GM23248 (cell line): ENCODE data around the gene MACC1. TPM values are rescaled to one million over a fixed set of nuclear protein-coding genes. Genes with fewer than 3 reads are reported as not detected.
A peak's percentile ranks its signal among the peaks of the same experiment; 100 is the strongest.
"Not testable (repeated sequence)": the region's sequence is repeated elsewhere in the genome, so short reads cannot be mapped to it uniquely, and the experiment has no call there.

ENCODE experiments used
- DNase-seq: peaks from one replicate; pipeline ENCODE4 v3.0.0-alpha.2; 2015
- H2AFZ ChIP-seq: fragments of 200-600 bp; sonication (generic); 2 replicates; pipeline ENCODE4 v1.6.1; 2016; ENCODE audit warnings: antibody characterized with exemption
- H3F3A ChIP-seq: fragments of 200-600 bp; sonication (generic); 2 replicates; pipeline ENCODE4 v1.6.1; 2016; ENCODE audit warnings: mild to moderate bottlenecking, antibody characterized with exemption, mixed run types; ENCODE audit not compliant: insufficient read depth
- H3K27ac ChIP-seq: fragments of 200-600 bp; sonication (generic); 2 replicates; pipeline ENCODE4 v1.5.1; 2016; ENCODE audit warnings: mild to moderate bottlenecking
- H3K27me3 ChIP-seq: fragments of 200-600 bp; sonication (generic); replicated peaks from 2 replicates; pipeline ENCODE4 v1.6.1; 2016; ENCODE audit warnings: mild to moderate bottlenecking; ENCODE audit not compliant: insufficient read depth
- H3K36me3 ChIP-seq: fragments of 200-600 bp; sonication (generic); 2 replicates; pipeline ENCODE4 v1.6.1; 2016; ENCODE audit warnings: low read depth, mild to moderate bottlenecking
- H3K4me1 ChIP-seq: fragments of 200-600 bp; sonication (generic); 2 replicates; pipeline ENCODE4 v1.6.1; 2016; ENCODE audit warnings: mild to moderate bottlenecking; ENCODE audit not compliant: insufficient read depth
- H3K4me2 ChIP-seq: fragments of 200-600 bp; sonication (generic); one replicate; pipeline ENCODE4 v1.6.1; 2016; ENCODE audit warnings: mild to moderate bottlenecking; ENCODE audit not compliant: unreplicated experiment
- H3K4me3 ChIP-seq: fragments of 200-600 bp; sonication (generic); 2 replicates; pipeline ENCODE4 v1.5.1; 2016; ENCODE audit warnings: mild to moderate bottlenecking
- H3K79me2 ChIP-seq: fragments of 200-600 bp; sonication (generic); 2 replicates; pipeline ENCODE4 v1.6.1; 2016; ENCODE audit warnings: mild to moderate bottlenecking; ENCODE audit not compliant: insufficient read depth
- H3K9ac ChIP-seq: fragments of 200-600 bp; sonication (generic); 2 replicates; pipeline ENCODE4 v1.6.1; 2016; ENCODE audit warnings: mild to moderate bottlenecking
- H3K9me2 ChIP-seq: fragments of 200-600 bp; sonication (generic); 2 replicates; pipeline ENCODE4 v1.6.1; 2016; ENCODE audit warnings: mixed run types, mild to moderate bottlenecking, moderate library complexity; ENCODE audit not compliant: insufficient read depth
- H3K9me3 ChIP-seq: fragments of 200-600 bp; sonication (generic); one replicate; pipeline ENCODE4 v1.6.1; 2017; ENCODE audit warnings: low read depth
- H4K20me1 ChIP-seq: fragments of 200-600 bp; sonication (generic); 2 replicates; pipeline ENCODE4 v1.6.0; 2016; ENCODE audit not compliant: insufficient read depth
- EZH2 ChIP-seq: fragments of 200-600 bp; sonication (generic); IDR thresholded peaks from 2 replicates; pipeline ENCODE4 v1.6.1; 2018; ENCODE audit warnings: antibody characterized with exemption, mild to moderate bottlenecking; ENCODE audit not compliant: insufficient read depth, poor library complexity, severe bottlenecking
- EZH2phosphoT487 ChIP-seq: fragments of 200-600 bp; sonication (generic); IDR thresholded peaks from 2 replicates; pipeline ENCODE4 v1.6.1; 2018; ENCODE audit warnings: antibody characterized with exemption, moderate library complexity, mild to moderate bottlenecking, low read depth; ENCODE audit not compliant: insufficient read depth
- WGBS, 2 experiments: methylation state at CpG; one replicate each; pipeline ENCODE4 v1.1.6; 2015 to 2017; ENCODE audit warnings: low lambda C conversion rate in 2 of 2, low coverage in 1 of 2; ENCODE audit errors: missing lambda C conversion rate in 2 of 2; 5-methylcytosine and 5-hydroxymethylcytosine counted together
- in situ Hi-C: fragments of 300-500 bp; cut with MboI; formaldehyde crosslinking; loops from 2 replicates; pipeline ENCODE4 v1.15.0; 2020
- polyA plus RNA-seq: library from polyadenylated mRNA; unstranded; fragments of >200 nt; fragmentation: Nextera tagmentation; extraction: Ambion mirVana; gene quantifications from 2 replicates; pipeline ENCODE4 v1.2.1, GENCODE V29; 2016
- total RNA-seq: library from RNA; depleted of rRNA; stranded (reverse); fragments of >200 nt; shearing (Covaris generic); gene quantifications from 2 replicates; pipeline ENCODE4 v1.2.3, GENCODE V29; 2014

Gene MACC1
- total and polyA plus RNA-seq, 2 experiments from 2014 or later: 0.05 to 0.11 TPM

DNA sequence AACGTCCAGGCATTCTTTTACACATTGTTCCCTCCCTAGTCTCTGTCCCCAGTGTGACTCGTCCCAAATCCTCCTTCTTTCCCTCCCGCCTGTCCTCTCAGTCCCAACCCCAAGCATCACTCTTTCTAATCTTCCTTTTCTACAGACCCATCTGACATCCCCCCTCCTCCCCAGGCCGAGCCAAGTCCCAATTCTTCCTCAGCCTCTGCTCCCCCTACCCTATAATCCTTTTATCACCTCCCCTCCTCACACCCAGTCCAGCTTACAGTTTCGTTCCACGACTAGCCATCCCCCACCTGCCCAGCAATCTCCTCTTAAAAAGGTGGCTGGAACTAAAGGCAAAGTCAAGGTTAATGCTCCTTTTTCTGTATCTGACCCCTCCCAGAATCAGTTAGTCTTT is 95.1 kb downstream of the MACC1 start:
- 71 to 74% methylated on average over 6 of the region's 6 CpGs for WGBS, 2 experiments
- Histone ChIP-seq H3K4me2 (no peak overlapping the region), H4K20me1 (no peaks in the 10 kb centered on the region), H3K36me3 (no peaks in the 10 kb centered on the region), H3K4me3 (no peak overlapping the region), H3F3A (no peaks in the 10 kb centered on the region), H3K9me3 (no peaks in the 10 kb centered on the region), H3K9ac (no peak overlapping the region), H3K27ac (no peak overlapping the region), H3K4me1 (no peaks in the 10 kb centered on the region), H3K27me3 (no peaks in the 10 kb centered on the region), H2AFZ (no peak overlapping the region), H3K9me2 (no peaks in the 10 kb centered on the region), H3K79me2 (no peaks in the 10 kb centered on the region)
- no peak for TF ChIP-seq EZH2phosphoT487
- TF ChIP-seq EZH2: no peak
- DNase-seq: no peak
- in situ Hi-C loops: no loop called here

DNA sequence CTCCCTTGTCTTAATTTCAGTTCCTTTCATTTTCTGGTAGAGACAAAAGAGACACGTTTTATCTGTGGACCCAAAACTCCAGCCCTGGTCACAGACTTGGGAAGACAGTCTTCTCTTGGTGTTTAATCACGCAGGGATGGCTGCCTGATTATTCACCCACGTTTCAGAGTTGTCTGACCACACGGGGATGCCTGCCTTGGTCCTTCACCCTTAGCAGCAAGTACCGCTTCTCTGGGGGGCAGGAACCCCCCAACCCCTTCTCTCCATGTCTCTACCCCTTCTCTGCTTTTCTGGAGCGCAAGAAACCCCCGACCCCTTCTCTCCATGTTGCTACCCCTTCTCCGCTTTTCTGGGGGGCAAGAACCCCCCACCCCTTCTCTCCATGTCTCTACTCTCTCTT is 95.8 kb downstream of the MACC1 start:
- Histone ChIP-seq H3K9me3 (no peaks in the 10 kb centered on the region), H3K9ac (no peak overlapping the region), H3K27ac (no peak overlapping the region), H3K9me2 (no peaks in the 10 kb centered on the region), H3K4me2 (no peak overlapping the region), H2AFZ (no peak overlapping the region), H4K20me1 (no peaks in the 10 kb centered on the region), H3K36me3 (no peaks in the 10 kb centered on the region), H3K27me3 (no peaks in the 10 kb centered on the region), H3F3A (no peaks in the 10 kb centered on the region), H3K4me3 (no peak overlapping the region), H3K4me1 (no peaks in the 10 kb centered on the region), H3K79me2 (no peaks in the 10 kb centered on the region)
- no peak for TF ChIP-seq EZH2phosphoT487
- 77 to 80% methylated on average over 6 to 8 of the region's 8 CpGs for WGBS, 2 experiments
- no peak for DNase-seq
- in situ Hi-C loops: no loop called here

- H4K20me1 ChIP-seq, H3K27ac ChIP-seq, in situ Hi-C loops, H3K36me3 ChIP-seq, H3K9me2 ChIP-seq, DNase-seq, H2AFZ ChIP-seq, H3K4me3 ChIP-seq, H3K4me2 ChIP-seq, H3K27me3 ChIP-seq, H3F3A ChIP-seq, H3K79me2 ChIP-seq, H3K4me1 ChIP-seq, H3K9me3 ChIP-seq, H3K9ac ChIP-seq: not testable (repeated sequence)
- 95 to 97% methylated on average over 7 of the region's 7 CpGs for WGBS, 2 experiments
Measured at GRCh38 chr7:20120611-20121168, 96.5 kb downstream of the MACC1 start.

GRCh38 chr7:20116869-20117268 is 100.3 kb downstream of the MACC1 start:
- H3K4me2 ChIP-seq: no peak overlapping the region
- H4K20me1 ChIP-seq: no peaks in the 10 kb centered on the region
- no peak for DNase-seq
- H3K27ac ChIP-seq: no peak overlapping the region
- H3K9me2 ChIP-seq: no peaks in the 10 kb centered on the region
- no peaks in the 10 kb centered on the region for H3K36me3 ChIP-seq
- H2AFZ ChIP-seq: no peak overlapping the region
- H3F3A ChIP-seq: no peaks in the 10 kb centered on the region
- H3K4me1 ChIP-seq: no peaks in the 10 kb centered on the region
- H3K27me3 ChIP-seq: no peaks in the 10 kb centered on the region
- H3K9me3 ChIP-seq: no peaks in the 10 kb centered on the region
- in situ Hi-C loops: no loop called here
- TF ChIP-seq EZH2: no peak
- TF ChIP-seq EZH2phosphoT487: no peak
- no peak overlapping the region for H3K9ac ChIP-seq
- WGBS, 2 experiments: 76 to 87% methylated on average over 3 of the region's 3 CpGs
- no peak overlapping the region for H3K4me3 ChIP-seq
- no peaks in the 10 kb centered on the region for H3K79me2 ChIP-seq

- H3F3A ChIP-seq: no peaks in the 10 kb centered on the region
- H3K4me1 ChIP-seq: no peaks in the 10 kb centered on the region
- no peaks in the 10 kb centered on the region for H3K9me2 ChIP-seq
- TF ChIP-seq EZH2phosphoT487 (no peak), EZH2 (no peak)
- no peak overlapping the region for H3K27ac ChIP-seq
- in situ Hi-C loops: no loop called here
- H3K4me3 ChIP-seq: no peak overlapping the region
- H3K9ac ChIP-seq: no peak overlapping the region
- peak; percentile 47 for DNase-seq
- H2AFZ ChIP-seq: peak overlapping the region; percentile 40; the same call in 1 of the 2 replicates
- no peaks in the 10 kb centered on the region for H3K36me3 ChIP-seq
- H3K4me2 ChIP-seq: no peak overlapping the region
- 24 to 46% methylated on average over 2 of the region's 2 CpGs for WGBS, 2 experiments
- no peaks in the 10 kb centered on the region for H3K9me3 ChIP-seq
- H3K27me3 ChIP-seq: no peaks in the 10 kb centered on the region
- H4K20me1 ChIP-seq: no peaks in the 10 kb centered on the region
- no peaks in the 10 kb centered on the region for H3K79me2 ChIP-seq
Measured at GRCh38 chr7:20114468-20114867, 102.7 kb downstream of the MACC1 start.
